ENCODE measurements around the gene PAK6.

PAK6 gene

GRCh38 chr15:40295877-40296560, 57.2 kb downstream of the PAK6 start:
- no peak overlapping the region for H2AFZ ChIP-seq (ENCODE audit: low read length)
- no peaks in the 10 kb centered on the region for H3K9me3 ChIP-seq (replicated peaks; ENCODE audit: insufficient read depth, low read length)
- TF ChIP-seq CTCF (IDR thresholded peaks at IDR 0.05; ENCODE audit: low read length) = no peak
- no peak for TF ChIP-seq EZH2phosphoT487 (IDR thresholded peaks at IDR 0.05; ENCODE audit: low read length)
- no peak for TF ChIP-seq EZH2 (optimal IDR thresholded peaks at IDR 0.05; ENCODE audit: low read depth, low read length)
- H3K4me1 ChIP-seq (ENCODE audit: low read length) = no peaks in the 10 kb centered on the region
- no peak for DNase-seq
- no peaks in the 10 kb centered on the region for H3K36me3 ChIP-seq (replicated peaks; ENCODE audit: insufficient read depth, low read length)
- no peaks in the 10 kb centered on the region for H4K20me1 ChIP-seq (ENCODE audit: insufficient read depth, low read length)
- H3K79me2 ChIP-seq (ENCODE audit: low read length) = no peaks in the 10 kb centered on the region
- no peak overlapping the region for H3K4me2 ChIP-seq (ENCODE audit: low read depth, low read length)
- H3K27ac ChIP-seq (ENCODE audit: low read length) = no peak overlapping the region
- H3F3A ChIP-seq (ENCODE audit: insufficient read depth, low read length) = no peaks in the 10 kb centered on the region
- H3K9me2 ChIP-seq (replicated peaks; ENCODE audit: insufficient read depth, low read length) = no peaks in the 10 kb centered on the region
- H3K4me3 ChIP-seq (ENCODE audit: low read length) = no peak overlapping the region
- H3K9ac ChIP-seq (ENCODE audit: low read length) = no peak overlapping the region
- H3K27me3 ChIP-seq (replicated peaks; ENCODE audit: insufficient read depth, low read length) = peaks cover 40% of the 10 kb centered on the region

GRCh38 chr15:40296561-40297230, 57.8 kb downstream of the PAK6 start:
- H3K27me3 ChIP-seq (replicated peaks; ENCODE audit: insufficient read depth, low read length) = peaks cover 36% of the 10 kb centered on the region
- TF ChIP-seq EZH2phosphoT487 (IDR thresholded peaks at IDR 0.05; ENCODE audit: low read length) (no peak), CTCF (IDR thresholded peaks at IDR 0.05; ENCODE audit: low read length) (no peak), EZH2 (optimal IDR thresholded peaks at IDR 0.05; ENCODE audit: low read depth, low read length) (no peak)
- DNase-seq = no peak
- H3K79me2 ChIP-seq (ENCODE audit: low read length) = no peaks in the 10 kb centered on the region
- no peak overlapping the region for H3K4me2 ChIP-seq (ENCODE audit: low read depth, low read length)
- H3K9me3 ChIP-seq (replicated peaks; ENCODE audit: insufficient read depth, low read length) = no peaks in the 10 kb centered on the region
- H2AFZ ChIP-seq (ENCODE audit: low read length) = no peak overlapping the region
- no peaks in the 10 kb centered on the region for H3K36me3 ChIP-seq (replicated peaks; ENCODE audit: insufficient read depth, low read length)
- H3K9ac ChIP-seq (ENCODE audit: low read length) = no peak overlapping the region
- H3K27ac ChIP-seq (ENCODE audit: low read length) = no peak overlapping the region
- H3K4me3 ChIP-seq (ENCODE audit: low read length) = no peak overlapping the region
- H4K20me1 ChIP-seq (ENCODE audit: insufficient read depth, low read length) = no peaks in the 10 kb centered on the region
- no peaks in the 10 kb centered on the region for H3K9me2 ChIP-seq (replicated peaks; ENCODE audit: insufficient read depth, low read length)
- no peaks in the 10 kb centered on the region for H3F3A ChIP-seq (ENCODE audit: insufficient read depth, low read length)
- H3K4me1 ChIP-seq (ENCODE audit: low read length) = no peaks in the 10 kb centered on the region

- Histone ChIP-seq H3K36me3 (replicated peaks; ENCODE audit: insufficient read depth, low read length) (no peaks in the 10 kb centered on the region), H3K27me3 (replicated peaks; ENCODE audit: insufficient read depth, low read length) (peaks cover 29% of the 10 kb centered on the region), H3K9me2 (replicated peaks; ENCODE audit: insufficient read depth, low read length) (no peaks in the 10 kb centered on the region), H3K27ac (ENCODE audit: low read length) (no peak overlapping the region), H4K20me1 (ENCODE audit: insufficient read depth, low read length) (no peaks in the 10 kb centered on the region), H2AFZ (ENCODE audit: low read length) (no peak overlapping the region), H3F3A (ENCODE audit: insufficient read depth, low read length) (no peaks in the 10 kb centered on the region), H3K4me3 (ENCODE audit: low read length) (no peak overlapping the region), H3K79me2 (ENCODE audit: low read length) (no peaks in the 10 kb centered on the region), H3K4me1 (ENCODE audit: low read length) (no peaks in the 10 kb centered on the region), H3K9ac (ENCODE audit: low read length) (no peak overlapping the region), H3K9me3 (replicated peaks; ENCODE audit: insufficient read depth, low read length) (no peaks in the 10 kb centered on the region), H3K4me2 (ENCODE audit: low read depth, low read length) (no peak overlapping the region)
- no peak for DNase-seq
- TF ChIP-seq CTCF (IDR thresholded peaks at IDR 0.05; ENCODE audit: low read length) (no peak), EZH2 (optimal IDR thresholded peaks at IDR 0.05; ENCODE audit: low read depth, low read length) (no peak), EZH2phosphoT487 (IDR thresholded peaks at IDR 0.05; ENCODE audit: low read length) (no peak)
These were observed 58.5 kb downstream of the PAK6 start for GRCh38 chr15:40297356-40297755.
